PC-9 (cell line): ENCODE measurements around the gene SLC6A6. TPM values are rescaled to one million over a fixed set of nuclear protein-coding genes. Genes with fewer than 3 reads are reported as not detected.

Source experiments
- BruUV-seq: library from RNA; stranded (reverse); fragments of 400-500 nt; replicated peaks from 2 replicates; lab custom pipeline; 2021; lab: Mats Ljungman, UMichigan
- CTCF ChIA-PET: fragments of 300-600 bp; sonication (Branson Sonifier 250); formaldehyde crosslinking; loops from one replicate; lab custom pipeline; 2022; ENCODE audit warnings: antibody characterized with exemption; lab: Charles Lee
- POLR2A ChIA-PET: fragments of 300-600 bp; sonication (Branson Sonifier 250); formaldehyde crosslinking; loops from one replicate; lab custom pipeline; 2022; ENCODE audit warnings: antibody characterized with exemption; ENCODE audit not compliant: unreplicated experiment; lab: Charles Lee
- DNase-seq, 2 experiments: peaks; one replicate each; pipeline versions ENCODE4 v3.0.0 to v3.0.0-alpha.2; 2015 to 2022; ENCODE audit warnings: mixed read lengths in 1 of 2
- H2AFZ ChIP-seq: fragments of 200-600 bp; sonication (generic); 2 replicates; pipeline ENCODE4 v1.8.1; 2017; ENCODE audit warnings: antibody characterized with exemption
- H3F3A ChIP-seq: fragments of 200-600 bp; sonication (generic); 2 replicates; pipeline ENCODE4 v1.8.1; 2017; ENCODE audit warnings: antibody characterized with exemption, mild to moderate bottlenecking, low read depth; ENCODE audit not compliant: insufficient read depth
- H3K27ac ChIP-seq: fragments of 200-600 bp; sonication (generic); 2 replicates; pipeline ENCODE4 v1.6.1; 2016; ENCODE audit warnings: mixed run types
- H3K27me3 ChIP-seq: fragments of 200-600 bp; sonication (generic); 2 replicates; pipeline ENCODE4 v1.6.1; 2016; ENCODE audit warnings: low read depth, mixed run types; ENCODE audit not compliant: insufficient read depth
- H3K36me3 ChIP-seq: fragments of 200-600 bp; sonication (generic); 2 replicates; pipeline ENCODE4 v1.6.1; 2016; ENCODE audit warnings: low read depth, mixed run types
- H3K4me1 ChIP-seq: fragments of 200-600 bp; sonication (generic); replicated peaks from 2 replicates; pipeline ENCODE4 v1.6.1; 2016; ENCODE audit warnings: mixed run types; ENCODE audit not compliant: insufficient read depth
- H3K4me2 ChIP-seq: fragments of 200-600 bp; sonication (generic); 2 replicates; pipeline ENCODE4 v1.6.1; 2017; ENCODE audit warnings: mixed run types
- H3K4me3 ChIP-seq: fragments of 200-600 bp; sonication (generic); 2 replicates; pipeline ENCODE4 v1.6.1; 2016; ENCODE audit warnings: mixed run types
- H3K79me2 ChIP-seq: fragments of 200-600 bp; sonication (generic); 2 replicates; pipeline ENCODE4 v1.6.1; 2017; ENCODE audit warnings: low read depth, mixed run types
- H3K9me2 ChIP-seq: fragments of 200-600 bp; sonication (generic); 2 replicates; pipeline ENCODE4 v1.8.1; 2017; ENCODE audit warnings: mild to moderate bottlenecking; ENCODE audit not compliant: insufficient read depth
- H3K9me3 ChIP-seq: fragments of 200-600 bp; sonication (generic); 2 replicates; pipeline ENCODE4 v1.8.1; 2016; ENCODE audit warnings: low read depth; ENCODE audit not compliant: insufficient read depth
- H4K20me1 ChIP-seq: fragments of 200-600 bp; sonication (generic); 2 replicates; pipeline ENCODE4 v1.8.1; 2017; ENCODE audit not compliant: insufficient read depth
- CTCF ChIP-seq: fragments of 200-600 bp; sonication (generic); conservative IDR thresholded peaks from 2 replicates; pipeline ENCODE4 v1.6.1; 2017; ENCODE audit warnings: mixed run types, antibody characterized with exemption, mild to moderate bottlenecking, moderate library complexity
- EZH2 ChIP-seq: fragments of 200-600 bp; sonication (generic); IDR thresholded peaks from 2 replicates; pipeline ENCODE4 v1.8.0; 2017; ENCODE audit warnings: antibody characterized with exemption, low read depth
- intact Hi-C: fragments of 100-400 bp; cut with micrococcal nuclease; formaldehyde crosslinking; loops from one replicate; pipeline ENCODE4 v1.10.0; 2022; ENCODE audit not compliant: unreplicated experiment
- total RNA-seq: library from RNA; stranded (reverse); gene quantifications from 2 replicates; pipeline ENCODE4 v1.2.3, GENCODE V29; 2021

The SLC6A6 gene
- total RNA-seq, 1 experiment from 2014 or later: 122 TPM

GRCh38 chr3:14451844-14452739 is 49.7 kb downstream of the SLC6A6 start:
- intact Hi-C loops: loop anchor here (1.0 to 5.0 kb wide), 3 partner anchors 19 to 45 kb away; no protein-coding TSS in a partner anchor
- H3K36me3 ChIP-seq: peaks cover 48% of the 10 kb centered on the region
- BruUV-seq: no TSS peak
- H3K4me2 ChIP-seq: peak overlapping the region; percentile 55
- POLR2A ChIA-PET: interaction anchor here (0.5 kb wide), 1 partner anchor 77 kb away, joined by 4 read pairs; no protein-coding TSS in a partner anchor
- H4K20me1 ChIP-seq: peaks cover 15% of the 10 kb centered on the region
- peak overlapping the region; percentile 72 for H3K27ac ChIP-seq
- no peak for TF ChIP-seq EZH2
- TF ChIP-seq CTCF: no peak
- peaks cover 29% of the 10 kb centered on the region for H3K4me1 ChIP-seq
- no peaks in the 10 kb centered on the region for H3K9me3 ChIP-seq
- peak in 1 of 2 experiments; percentile 57 for DNase-seq
- H3K9me2 ChIP-seq: no peaks in the 10 kb centered on the region
- peaks cover 7% of the 10 kb centered on the region; the same call in 1 of the 2 replicates for H3K79me2 ChIP-seq
- H2AFZ ChIP-seq: no peak overlapping the region
- no peaks in the 10 kb centered on the region for H3K27me3 ChIP-seq
- no peak overlapping the region for H3K4me3 ChIP-seq
- CTCF ChIA-PET: interaction anchor here (1.1 kb wide), 1 partner anchor 16 kb away, joined by 5 read pairs; no protein-coding TSS in a partner anchor
- peaks cover 74% of the 10 kb centered on the region for H3F3A ChIP-seq

GRCh38 chr3:14452740-14453710 is 50.6 kb downstream of the SLC6A6 start:
- Histone ChIP-seq H3K79me2 (peaks cover 7% of the 10 kb centered on the region; the same call in 1 of the 2 replicates), H3K9me3 (no peaks in the 10 kb centered on the region), H3K9me2 (no peaks in the 10 kb centered on the region), H3F3A (peaks cover 66% of the 10 kb centered on the region), H3K27ac (peak overlapping the region; percentile 72), H4K20me1 (peaks cover 15% of the 10 kb centered on the region), H3K4me2 (peak overlapping the region; percentile 55), H3K27me3 (no peaks in the 10 kb centered on the region), H3K4me3 (no peak overlapping the region), H3K4me1 (peaks cover 29% of the 10 kb centered on the region), H2AFZ (no peak overlapping the region), H3K36me3 (peaks cover 47% of the 10 kb centered on the region)
- ChIA-PET POLR2A (interaction anchor here (0.5 to 0.6 kb wide), 2 partner anchors 54 to 78 kb away, joined by 3 to 4 read pairs; no protein-coding TSS in a partner anchor), CTCF (interaction anchor here (1.1 kb wide), 1 partner anchor 15 kb away, joined by 5 read pairs; no protein-coding TSS in a partner anchor)
- DNase-seq: peak; percentile 71 to 85
- no TSS peak for BruUV-seq
- TF ChIP-seq EZH2 (no peak), CTCF (0 out of 2 replicates have a peak, but pooled peaks have one; percentile 13)
- intact Hi-C loops: loop anchor here (2.0 to 5.0 kb wide), 2 partner anchors 20 to 46 kb away; no protein-coding TSS in a partner anchor
